Activated CD8-positive, alpha-beta memory T cell treated with anti-CD3 and anti-CD28 coated beads for 4 hours (primary cell): ENCODE data around the gene WDHD1.
"Not testable (repeated sequence)": the region's sequence is repeated elsewhere in the genome, so short reads cannot be mapped to it uniquely, and the experiment has no call there.

Experiments used
- DNase-seq, 2 donors: peaks; one replicate each; pipeline ENCODE4 v3.0.0-alpha.2; 2020; ENCODE audit warnings: low read depth in 2 of 2

The WDHD1 gene

GRCh38 chr14:55026793-55027561 lies at the start of gene WDHD1, which contains the start of gene SOCS4:
TSS of gene WDHD1 (minus strand) at chr14:55027099. CDS start at chr14:55026787, 312 bp downstream.
TSS of gene SOCS4 (plus strand) at chr14:55027236. CDS start at chr14:55043042, 15,806 bp downstream.
- peak; percentile 92 to 93 for DNase-seq

GRCh38 chr14:55075628-55076175 lies 48.8 kb upstream of the WDHD1 start:
- no peak for DNase-seq

- no peak for DNase-seq
Measured at GRCh38 chr14:55074662-55075061, 47.8 kb upstream of the WDHD1 start.

- no peak for DNase-seq
Measured at GRCh38 chr14:55073856-55074255, 47.0 kb upstream of the WDHD1 start.

- DNase-seq: no peak
Measured at GRCh38 chr14:55071870-55072640, 45.2 kb upstream of the WDHD1 start.

- no peak for DNase-seq
Measured at GRCh38 chr14:55070981-55071411, 44.1 kb upstream of the WDHD1 start.

DNA sequence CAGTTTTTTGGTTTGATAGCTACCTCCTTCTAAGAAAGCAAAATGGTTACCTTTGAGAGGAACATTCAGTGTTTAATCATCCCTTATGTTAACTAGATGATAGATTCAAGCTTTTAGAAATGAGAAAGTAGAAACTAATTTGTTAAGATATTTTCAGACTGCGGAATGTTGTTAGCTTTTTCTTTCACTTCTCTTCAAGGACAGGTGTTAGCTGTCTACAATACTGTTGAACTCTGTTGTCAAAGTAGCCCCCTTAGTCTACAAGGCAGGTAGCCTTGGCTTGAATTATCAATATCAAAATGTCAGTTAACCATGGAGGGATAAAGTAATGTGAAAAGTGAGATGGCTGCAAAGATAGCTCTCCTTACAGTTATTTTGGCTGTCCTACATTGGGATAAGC lies 39.3 kb upstream of the WDHD1 start:
- no peak for DNase-seq

DNA sequence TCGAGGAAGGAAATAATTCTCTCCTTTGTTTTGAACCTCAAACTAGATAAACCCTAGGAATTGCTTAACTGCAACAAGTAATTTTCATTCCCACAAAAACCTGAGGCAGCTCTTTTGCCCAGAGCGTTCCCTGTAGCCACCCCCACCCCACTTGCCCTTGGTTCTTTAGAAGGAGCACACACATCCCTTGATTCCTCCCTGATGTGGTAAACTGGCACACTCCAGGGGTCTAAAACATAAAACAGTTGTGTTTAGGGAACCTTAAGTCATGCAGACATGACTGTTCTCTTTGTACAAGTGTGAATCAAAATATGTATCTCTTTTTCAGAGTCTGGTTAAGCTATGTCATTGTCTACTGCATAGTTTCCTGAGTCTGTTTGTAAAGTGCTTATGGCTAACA lies 38.5 kb upstream of the WDHD1 start:
- DNase-seq: no peak

DNA sequence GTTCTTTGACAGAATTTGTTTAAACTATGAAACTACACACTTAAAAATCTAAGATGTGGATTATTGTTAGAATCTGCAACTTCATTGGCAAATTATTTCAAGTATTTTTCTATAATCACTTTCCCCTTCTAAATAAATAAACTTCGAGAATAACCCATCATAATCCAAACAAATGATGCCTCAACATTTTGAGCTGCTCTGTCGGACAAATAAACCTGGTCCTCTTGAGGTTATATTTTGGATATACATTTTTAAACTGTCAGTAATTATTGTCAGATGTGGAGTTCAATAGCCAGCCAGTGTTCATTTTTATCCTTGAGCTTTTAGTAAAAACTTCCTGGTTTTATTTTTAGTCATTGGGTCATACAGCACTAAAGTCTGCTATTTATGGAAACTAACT lies 38.0 kb upstream of the WDHD1 start:
- not testable (repeated sequence) for DNase-seq

GRCh38 chr14:55062517-55063351 lies 35.8 kb upstream of the WDHD1 start:
- no peak for DNase-seq

- no peak for DNase-seq
Measured at GRCh38 chr14:55059333-55059732, 32.4 kb upstream of the WDHD1 start.

DNA sequence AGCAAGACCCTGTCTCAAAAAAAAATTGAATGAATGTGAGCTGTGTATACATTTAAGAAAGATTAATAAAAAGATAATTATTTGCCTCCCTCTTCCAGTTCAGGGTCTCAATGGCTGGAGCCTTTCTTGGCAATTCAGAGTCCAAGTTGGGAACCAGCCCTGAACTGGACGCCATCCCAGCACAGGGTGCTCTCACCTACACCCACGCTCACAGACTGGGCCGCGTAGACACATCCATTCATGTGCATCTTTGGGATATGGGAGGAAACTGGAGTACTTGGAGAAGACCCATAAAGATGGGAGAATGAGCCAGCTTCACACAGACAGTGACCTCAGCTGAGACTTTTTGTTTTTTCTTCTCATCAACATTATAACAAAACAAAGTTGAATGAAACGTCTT lies 31.0 kb upstream of the WDHD1 start:
- DNase-seq: no peak

GRCh38 chr14:55054098-55054497 lies 27.2 kb upstream of the WDHD1 start:
- no peak for DNase-seq

- DNase-seq: no peak
Measured at GRCh38 chr14:55053500-55053899, 26.6 kb upstream of the WDHD1 start.

- no peak for DNase-seq
Measured at GRCh38 chr14:55053018-55053417, 26.1 kb upstream of the WDHD1 start.

DNA sequence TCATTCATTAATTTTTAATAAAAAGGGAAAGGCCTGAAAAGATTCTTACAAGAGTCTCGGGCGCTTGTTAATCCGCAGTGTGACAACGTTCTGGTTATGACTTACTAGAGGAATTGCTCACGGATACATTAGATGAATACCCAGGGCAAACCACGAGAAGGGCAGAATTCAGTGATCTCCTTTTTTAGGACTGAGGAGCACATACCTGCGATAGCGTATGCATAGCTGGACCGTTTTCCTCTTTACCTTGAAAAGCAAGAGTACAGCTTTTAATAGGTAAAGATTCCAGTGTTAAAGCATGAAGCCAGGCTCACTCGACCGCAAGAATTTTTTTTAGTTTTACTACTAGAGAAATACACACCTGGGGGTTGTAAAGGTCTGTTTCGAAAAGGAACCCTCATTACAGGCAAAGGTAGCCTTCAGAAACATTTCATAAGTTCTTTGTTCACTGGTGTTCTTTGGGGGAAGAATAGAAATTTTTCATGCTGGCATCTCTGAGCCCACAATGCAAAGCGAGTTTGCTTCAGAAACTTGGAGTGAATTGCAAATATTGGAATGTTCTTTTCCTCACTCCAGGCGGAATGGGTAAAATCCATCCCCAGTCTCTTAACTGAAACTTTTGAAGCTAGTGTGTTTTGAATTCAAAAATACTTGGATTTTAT lies 25.5 kb upstream of the WDHD1 start:
- no peak for DNase-seq

- peak; percentile 72 to 77 for DNase-seq
Measured at GRCh38 chr14:55051423-55052268, 24.7 kb upstream of the WDHD1 start, which contains the start of gene MAPK1IP1L. TSS of gene MAPK1IP1L (plus strand) at chr14:55051647. CDS start at chr14:55061684, 10,037 bp downstream.

DNA sequence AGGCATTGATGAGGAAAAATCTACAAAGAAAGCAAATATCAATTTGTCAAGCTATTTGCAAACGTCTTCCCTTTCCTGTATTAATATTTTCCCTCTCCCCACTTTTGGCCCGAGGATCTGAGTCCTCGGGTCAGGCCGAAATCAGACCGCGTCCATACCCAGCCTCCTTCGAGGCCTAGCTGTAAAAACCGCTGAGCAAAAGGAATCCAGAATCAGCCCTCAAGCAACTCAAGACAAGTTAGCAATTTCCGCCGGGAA lies 24.2 kb upstream of the WDHD1 start:
- DNase-seq: no peak

DNA sequence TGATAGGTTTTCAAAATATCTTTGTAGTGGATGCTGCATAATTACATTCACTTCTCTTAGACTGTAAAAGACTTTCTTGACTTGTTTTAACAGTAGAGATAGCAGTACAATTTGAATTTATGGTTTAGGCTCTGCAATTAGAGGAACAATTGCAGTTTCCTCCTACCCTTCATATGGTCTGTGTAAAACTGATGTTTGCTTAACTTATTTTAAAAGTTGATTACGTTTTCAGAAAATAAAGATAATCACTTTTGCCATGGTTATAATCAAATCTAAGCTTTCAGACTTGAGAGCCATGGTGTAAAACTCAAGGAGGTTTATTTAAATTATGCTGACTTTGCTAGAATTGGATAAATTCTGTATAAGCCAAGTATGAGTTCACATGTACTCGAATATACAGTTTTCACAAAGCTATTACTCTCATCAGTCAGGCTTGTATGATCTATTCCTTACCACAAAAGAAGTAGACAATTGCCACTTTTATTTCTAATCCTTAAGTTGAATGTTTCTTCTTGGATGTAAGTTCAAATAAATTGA lies 22.1 kb upstream of the WDHD1 start:
- DNase-seq: no peak
